Femur (tissue), 1 donor: ENCODE measurements around the gene TALDO1.
"Not testable (repeated sequence)": the region's sequence is repeated elsewhere in the genome, so short reads cannot be mapped to it uniquely, and the experiment has no call there.

Experiments
- DNase-seq: peaks from one replicate; pipeline ENCODE4 v3.0.0-alpha.2; 2017

TALDO1 gene

GRCh38 chr11:737899-738298 lies 9.4 kb upstream of the TALDO1 start:
- not testable (repeated sequence) for DNase-seq

GRCh38 chr11:742156-742546 lies 5.1 kb upstream of the TALDO1 start:
- no peak for DNase-seq

- DNase-seq: no peak
Observed at GRCh38 chr11:742571-743201, 4.6 kb upstream of the TALDO1 start.

- no peak for DNase-seq
Observed at GRCh38 chr11:745428-745827, 1.8 kb upstream of the TALDO1 start.

GRCh38 chr11:746289-747157 lies 741 bp upstream of the TALDO1 start:
- peak; percentile 31 for DNase-seq

- peak; percentile 35 for DNase-seq
Observed at GRCh38 chr11:748007-748359, 719 bp downstream of the TALDO1 start.

GRCh38 chr11:749731-750130 lies 2.5 kb downstream of the TALDO1 start:
- no peak for DNase-seq

GRCh38 chr11:760236-760635 lies 13.0 kb downstream of the TALDO1 start:
- no peak for DNase-seq

GRCh38 chr11:761526-762108 lies 14.4 kb downstream of the TALDO1 start:
- DNase-seq: no peak

- DNase-seq: peak; percentile 39
Observed at GRCh38 chr11:762421-763072, 15.3 kb downstream of the TALDO1 start.

GRCh38 chr11:763073-763463 lies 15.8 kb downstream of the TALDO1 start:
- no peak for DNase-seq

- peak; percentile 24 for DNase-seq
Observed at GRCh38 chr11:763549-764321, 16.5 kb downstream of the TALDO1 start.

GRCh38 chr11:764322-765024 lies 17.2 kb downstream of the TALDO1 start:
- DNase-seq: no peak

- DNase-seq: peak; percentile 66
Observed at GRCh38 chr11:765025-765801, 17.9 kb downstream of the TALDO1 start.

- no peak for DNase-seq
Observed at GRCh38 chr11:765802-766091, 18.5 kb downstream of the TALDO1 start.

- DNase-seq: no peak
Observed at GRCh38 chr11:766106-766935, 19.1 kb downstream of the TALDO1 start.

- DNase-seq: no peak
Observed at GRCh38 chr11:766936-767210, 19.6 kb downstream of the TALDO1 start.

- no peak for DNase-seq
Observed at GRCh38 chr11:767238-767637, 20.0 kb downstream of the TALDO1 start.

GRCh38 chr11:769887-770641 lies 22.8 kb downstream of the TALDO1 start:
- DNase-seq: no peak
